Measurements from ENCODE around the gene SERPINI1.

SERPINI1 gene

DNA sequence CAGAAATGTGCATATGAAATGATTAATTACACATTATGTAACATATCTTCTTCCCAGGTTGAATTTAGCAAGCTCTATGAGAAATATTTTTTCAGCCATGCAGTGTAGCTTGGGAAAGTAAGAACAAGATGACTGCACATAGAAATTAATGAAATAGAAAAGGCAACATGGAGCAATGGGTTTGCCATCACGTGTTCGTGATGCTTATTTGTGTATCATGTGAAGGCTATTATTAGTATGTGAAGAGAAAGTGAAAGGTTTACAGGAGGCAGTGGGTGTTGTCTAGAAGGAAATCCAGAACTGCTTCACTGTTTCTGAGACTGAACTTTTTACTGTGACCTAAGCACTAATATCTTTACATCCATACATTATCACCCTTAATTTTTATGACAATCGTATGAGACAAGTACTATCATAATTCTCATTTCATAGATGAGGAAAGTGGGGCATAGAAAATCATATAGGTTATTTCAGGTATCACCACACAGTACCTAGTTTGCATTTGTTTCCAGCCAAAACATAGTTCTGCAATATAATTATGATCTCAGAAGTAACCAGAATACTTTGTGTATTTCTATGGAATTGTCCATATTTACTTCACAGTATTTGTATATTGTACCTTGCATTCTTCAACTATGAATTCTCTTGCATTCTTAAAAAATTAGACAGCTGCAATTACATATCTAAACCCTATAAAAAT is 14.9 kb downstream of the SERPINI1 start:
- CTCF ChIA-PET, result no interaction called here
- DNase-seq (ENCODE audit: low spot score), result no peak
- no peak overlapping the region for H3K27ac ChIP-seq
- TF ChIP-seq, protein P1, sequence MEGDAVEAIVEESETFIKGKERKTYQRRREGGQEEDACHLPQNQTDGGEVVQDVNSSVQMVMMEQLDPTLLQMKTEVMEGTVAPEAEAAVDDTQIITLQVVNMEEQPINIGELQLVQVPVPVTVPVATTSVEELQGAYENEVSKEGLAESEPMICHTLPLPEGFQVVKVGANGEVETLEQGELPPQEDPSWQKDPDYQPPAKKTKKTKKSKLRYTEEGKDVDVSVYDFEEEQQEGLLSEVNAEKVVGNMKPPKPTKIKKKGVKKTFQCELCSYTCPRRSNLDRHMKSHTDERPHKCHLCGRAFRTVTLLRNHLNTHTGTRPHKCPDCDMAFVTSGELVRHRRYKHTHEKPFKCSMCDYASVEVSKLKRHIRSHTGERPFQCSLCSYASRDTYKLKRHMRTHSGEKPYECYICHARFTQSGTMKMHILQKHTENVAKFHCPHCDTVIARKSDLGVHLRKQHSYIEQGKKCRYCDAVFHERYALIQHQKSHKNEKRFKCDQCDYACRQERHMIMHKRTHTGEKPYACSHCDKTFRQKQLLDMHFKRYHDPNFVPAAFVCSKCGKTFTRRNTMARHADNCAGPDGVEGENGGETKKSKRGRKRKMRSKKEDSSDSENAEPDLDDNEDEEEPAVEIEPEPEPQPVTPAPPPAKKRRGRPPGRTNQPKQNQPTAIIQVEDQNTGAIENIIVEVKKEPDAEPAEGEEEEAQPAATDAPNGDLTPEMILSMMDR (conservative IDR thresholded peaks at IDR 0.05; ENCODE audit: low read depth), result no peak
- POLR2A ChIA-PET (ENCODE audit: low non-redundant PET), result no interaction called here

GRCh38 chr3:167754049-167754448 is 18.5 kb downstream of the SERPINI1 start:
- POLR2A ChIA-PET (ENCODE audit: low non-redundant PET), result no interaction called here
- DNase-seq (ENCODE audit: low spot score), result no peak
- TF ChIP-seq, protein P1 (conservative IDR thresholded peaks at IDR 0.05; ENCODE audit: low read depth), result no peak
- CTCF ChIA-PET, result no interaction called here
- no peak overlapping the region for H3K27ac ChIP-seq

DNA sequence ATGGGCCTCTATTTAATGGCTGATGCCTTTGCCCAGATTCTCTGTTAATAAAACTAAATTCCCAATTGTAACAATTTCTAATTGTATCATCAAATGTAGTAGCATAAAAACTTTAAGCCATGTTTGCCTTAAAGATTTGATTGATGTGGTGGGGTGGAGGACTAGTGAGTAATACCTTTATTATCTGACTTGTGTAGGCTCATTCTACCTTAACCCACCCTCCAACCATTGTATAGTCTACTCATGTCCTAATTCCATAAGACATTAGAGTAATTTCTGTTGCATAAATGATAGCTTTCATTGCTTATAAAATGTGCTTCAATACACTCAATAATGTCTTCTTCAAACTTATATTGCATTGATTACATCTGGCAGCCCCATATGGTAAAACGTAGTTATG is 25.8 kb downstream of the SERPINI1 start:
- no peak overlapping the region for H3K27ac ChIP-seq
- TF ChIP-seq, protein P1 (conservative IDR thresholded peaks at IDR 0.05; ENCODE audit: low read depth), result no peak
- no peak for DNase-seq (ENCODE audit: low spot score)
- POLR2A ChIA-PET (ENCODE audit: low non-redundant PET), result no interaction called here
- CTCF ChIA-PET, result no interaction called here

- no peak for DNase-seq (ENCODE audit: low spot score)
- TF ChIP-seq, protein P1 (conservative IDR thresholded peaks at IDR 0.05; ENCODE audit: low read depth), result no peak
- ChIA-PET CTCF (interaction anchor here (0.7 kb wide), 1 partner anchor 46 kb away, joined by 5 read pairs; no protein-coding TSS in a partner anchor), POLR2A (ENCODE audit: low non-redundant PET) (no interaction called here)
- H3K27ac ChIP-seq, result no peak overlapping the region
Measured at GRCh38 chr3:167762296-167762695, 26.8 kb downstream of the SERPINI1 start.

DNA sequence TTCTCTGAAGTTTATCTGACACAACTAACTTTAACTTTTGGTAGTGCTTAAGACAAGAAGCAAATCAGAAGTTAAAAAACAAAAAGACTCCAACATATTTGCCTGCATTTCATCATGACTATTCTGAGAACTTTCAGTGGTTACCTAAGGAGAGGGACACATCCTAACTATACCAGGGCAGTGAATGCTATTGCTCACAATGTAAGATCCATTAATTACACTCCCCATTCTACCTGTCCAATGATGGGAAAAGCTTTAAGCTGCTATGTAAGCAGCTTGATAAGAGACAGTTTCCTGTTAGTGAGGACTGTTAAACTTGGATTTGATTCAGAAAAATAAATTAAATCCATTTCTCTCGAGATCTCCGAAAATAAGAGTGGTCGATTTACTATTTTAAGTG is 37.5 kb downstream of the SERPINI1 start:
- ChIA-PET CTCF (no interaction called here), POLR2A (ENCODE audit: low non-redundant PET) (no interaction called here)
- TF ChIP-seq, protein P1 (conservative IDR thresholded peaks at IDR 0.05; ENCODE audit: low read depth), result no peak
- H3K27ac ChIP-seq, result no peak overlapping the region
- no peak for DNase-seq (ENCODE audit: low spot score)

GRCh38 chr3:167773584-167773983 is 38.1 kb downstream of the SERPINI1 start:
- no peak for DNase-seq (ENCODE audit: low spot score)
- POLR2A ChIA-PET (ENCODE audit: low non-redundant PET), result no interaction called here
- H3K27ac ChIP-seq, result no peak overlapping the region
- CTCF ChIA-PET, result no interaction called here
- TF ChIP-seq, protein P1 (conservative IDR thresholded peaks at IDR 0.05; ENCODE audit: low read depth), result no peak
